ENCODE data around the gene PRDX5. TPM values are rescaled to one million over a fixed set of nuclear protein-coding genes. Genes with fewer than 3 reads are reported as not detected.
A peak's percentile ranks its signal among the peaks of the same experiment; 100 is the strongest.

PRDX5 gene
- polyA plus RNA-seq (2013, experiment 1 of 4) = 200 TPM
- polyA plus RNA-seq (2013, experiment 2 of 4) = 190 TPM
- polyA plus RNA-seq (2013, experiment 3 of 4) = 130 TPM
- polyA plus RNA-seq (2013, experiment 4 of 4) = 144 TPM

DNA sequence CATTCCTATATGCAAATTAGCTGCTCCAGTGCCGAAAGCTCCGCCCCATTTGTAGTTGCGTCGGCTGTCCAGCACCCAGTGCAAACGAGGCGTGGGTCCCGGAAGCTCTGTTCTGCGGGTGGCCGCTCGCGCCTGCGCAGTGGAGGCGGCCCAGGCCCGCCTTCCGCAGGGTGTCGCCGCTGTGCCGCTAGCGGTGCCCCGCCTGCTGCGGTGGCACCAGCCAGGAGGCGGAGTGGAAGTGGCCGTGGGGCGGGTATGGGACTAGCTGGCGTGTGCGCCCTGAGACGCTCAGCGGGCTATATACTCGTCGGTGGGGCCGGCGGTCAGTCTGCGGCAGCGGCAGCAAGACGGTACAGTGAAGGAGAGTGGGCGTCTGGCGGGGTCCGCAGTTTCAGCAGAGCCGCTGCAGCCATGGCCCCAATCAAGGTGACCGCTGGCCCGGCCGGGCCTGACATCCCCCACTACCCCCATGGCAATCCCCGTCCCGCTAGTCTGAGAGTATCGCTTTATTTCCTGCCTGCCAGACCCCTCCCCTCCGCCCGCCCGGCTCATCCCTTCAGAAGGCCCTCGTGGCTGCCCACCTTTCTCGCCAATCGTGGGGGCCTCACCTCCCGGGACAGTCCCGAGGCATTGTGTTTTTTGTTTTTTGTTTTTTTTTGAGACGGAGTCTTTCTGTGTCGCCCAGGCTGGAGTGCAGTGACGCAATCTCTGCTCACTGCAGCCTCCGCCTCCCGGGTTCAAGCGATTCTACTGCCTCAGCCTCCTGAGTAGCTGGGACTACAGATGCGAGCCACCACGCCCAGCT, at the start of gene PRDX5:
Gene PRDX5, plus strand, starts transcription at position 161 of the 805 bp plus-strand sequence. Its CDS starts 95 bp downstream, at position 256.
- peak within 1 kb of the TSS; percentile 95 for H3K27ac ChIP-seq (ENCODE audit: insufficient read depth, low read depth, low read length, poor library complexity, severe bottlenecking)
- H3K4me3 ChIP-seq (ENCODE audit: insufficient read depth, low read depth, low read length) = peak within 1 kb of the TSS; percentile 78
- 0 to 1% methylated on average over 61 of the region's 61 CpGs for WGBS, 2 experiments
- H3K4me1 ChIP-seq (ENCODE audit: control insufficient read depth, insufficient read depth, low read length) = peaks cover 8% of the 10 kb centered on the region
- H3K9me3 ChIP-seq (ENCODE audit: control insufficient read depth, low read length) = no peaks in the 10 kb centered on the region
- H3K36me3 ChIP-seq (ENCODE audit: control insufficient read depth, insufficient read depth, low read length) = peaks cover 2% of the 10 kb centered on the region
- no peaks in the 10 kb centered on the region for H3K27me3 ChIP-seq (ENCODE audit: control insufficient read depth, insufficient read depth, low read length, poor library complexity, severe bottlenecking)

DNA sequence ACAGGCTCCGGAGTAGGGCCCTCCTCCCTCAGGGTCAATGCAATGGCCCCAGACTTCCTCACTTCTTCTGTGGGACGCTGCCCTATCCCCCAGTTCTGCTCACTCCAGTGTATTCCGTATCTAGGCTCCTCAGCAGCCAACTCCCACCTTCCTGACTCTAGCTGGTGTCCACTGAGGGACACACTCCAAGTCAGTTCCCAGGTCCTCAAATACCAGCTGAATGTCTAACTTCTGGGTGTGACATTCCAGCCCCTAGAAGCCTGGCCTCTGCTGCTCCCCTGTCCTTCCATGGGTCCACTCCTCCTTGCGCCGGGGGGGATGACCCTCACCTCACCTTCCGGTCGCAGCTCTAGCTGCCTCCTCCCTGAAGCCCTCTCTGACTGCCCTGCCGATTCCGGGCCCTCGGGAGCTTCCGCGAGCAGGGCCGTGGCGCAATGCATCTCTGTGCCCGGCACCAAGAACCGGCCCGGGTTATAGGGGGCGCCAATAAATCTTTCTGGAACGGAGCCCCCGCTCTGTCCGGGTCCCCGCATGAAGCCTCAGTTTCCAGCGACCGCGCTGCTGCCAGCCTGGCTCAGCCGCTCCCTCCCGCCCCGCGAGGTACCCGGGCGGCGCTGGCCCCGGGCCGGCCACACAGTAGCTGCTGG, 48.9 kb upstream of the PRDX5 start:
- peak overlapping the region; percentile 90 for H3K27ac ChIP-seq (ENCODE audit: insufficient read depth, low read depth, low read length, poor library complexity, severe bottlenecking)
- H3K27me3 ChIP-seq (ENCODE audit: control insufficient read depth, insufficient read depth, low read length, poor library complexity, severe bottlenecking) = no peaks in the 10 kb centered on the region
- peak overlapping the region; percentile 95 for H3K4me3 ChIP-seq (ENCODE audit: insufficient read depth, low read depth, low read length)
- 4 to 5% methylated on average over 34 of the region's 34 CpGs for WGBS, 2 experiments
- H3K9me3 ChIP-seq (ENCODE audit: control insufficient read depth, low read length) = no peaks in the 10 kb centered on the region
- H3K4me1 ChIP-seq (ENCODE audit: control insufficient read depth, insufficient read depth, low read length) = peaks cover 4% of the 10 kb centered on the region
- peaks cover 3% of the 10 kb centered on the region for H3K36me3 ChIP-seq (ENCODE audit: control insufficient read depth, insufficient read depth, low read length)

DNA sequence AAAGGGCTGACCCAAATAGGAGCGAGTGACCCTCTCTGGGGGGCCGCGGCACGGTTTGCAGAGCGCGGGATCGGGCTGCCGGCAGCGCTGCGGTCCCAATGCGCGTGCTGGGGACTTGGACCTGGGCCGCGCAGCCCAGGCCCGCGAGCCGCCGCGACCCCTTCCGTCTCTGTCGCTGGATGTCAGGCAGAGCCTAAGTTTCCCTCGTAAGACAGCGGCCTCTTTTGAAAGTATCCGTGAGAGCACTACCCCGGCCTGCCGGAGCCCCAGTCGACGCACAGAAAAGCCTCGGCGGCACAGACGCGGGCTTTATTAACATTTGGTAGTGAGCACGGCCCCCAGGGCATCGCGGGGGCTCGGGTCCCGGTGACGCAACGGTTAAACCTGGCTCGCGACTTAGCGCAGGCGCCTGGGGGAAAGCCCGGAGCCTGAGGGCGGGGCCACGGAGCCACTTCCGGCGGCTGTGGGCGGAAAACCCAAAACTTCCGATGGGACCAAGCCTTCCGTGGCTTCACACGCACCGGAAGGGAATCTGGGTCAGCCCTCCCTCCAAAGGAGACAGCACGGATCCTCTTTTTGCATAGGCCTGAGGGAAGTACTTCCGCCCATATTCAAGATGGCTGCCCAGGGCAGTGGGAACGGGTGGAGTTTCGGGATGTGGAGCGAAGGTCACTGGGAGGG, 48.2 kb upstream of the PRDX5 start:
- Histone ChIP-seq H3K36me3 (ENCODE audit: control insufficient read depth, insufficient read depth, low read length) (peaks cover 3% of the 10 kb centered on the region), H3K9me3 (ENCODE audit: control insufficient read depth, low read length) (no peaks in the 10 kb centered on the region), H3K4me1 (ENCODE audit: control insufficient read depth, insufficient read depth, low read length) (peaks cover 4% of the 10 kb centered on the region), H3K4me3 (ENCODE audit: insufficient read depth, low read depth, low read length) (peak overlapping the region; percentile 95), H3K27ac (ENCODE audit: insufficient read depth, low read depth, low read length, poor library complexity, severe bottlenecking) (peak overlapping the region; percentile 97), H3K27me3 (ENCODE audit: control insufficient read depth, insufficient read depth, low read length, poor library complexity, severe bottlenecking) (no peaks in the 10 kb centered on the region)
- 0% methylated on average over 58 of the region's 58 CpGs for WGBS, 2 experiments

DNA sequence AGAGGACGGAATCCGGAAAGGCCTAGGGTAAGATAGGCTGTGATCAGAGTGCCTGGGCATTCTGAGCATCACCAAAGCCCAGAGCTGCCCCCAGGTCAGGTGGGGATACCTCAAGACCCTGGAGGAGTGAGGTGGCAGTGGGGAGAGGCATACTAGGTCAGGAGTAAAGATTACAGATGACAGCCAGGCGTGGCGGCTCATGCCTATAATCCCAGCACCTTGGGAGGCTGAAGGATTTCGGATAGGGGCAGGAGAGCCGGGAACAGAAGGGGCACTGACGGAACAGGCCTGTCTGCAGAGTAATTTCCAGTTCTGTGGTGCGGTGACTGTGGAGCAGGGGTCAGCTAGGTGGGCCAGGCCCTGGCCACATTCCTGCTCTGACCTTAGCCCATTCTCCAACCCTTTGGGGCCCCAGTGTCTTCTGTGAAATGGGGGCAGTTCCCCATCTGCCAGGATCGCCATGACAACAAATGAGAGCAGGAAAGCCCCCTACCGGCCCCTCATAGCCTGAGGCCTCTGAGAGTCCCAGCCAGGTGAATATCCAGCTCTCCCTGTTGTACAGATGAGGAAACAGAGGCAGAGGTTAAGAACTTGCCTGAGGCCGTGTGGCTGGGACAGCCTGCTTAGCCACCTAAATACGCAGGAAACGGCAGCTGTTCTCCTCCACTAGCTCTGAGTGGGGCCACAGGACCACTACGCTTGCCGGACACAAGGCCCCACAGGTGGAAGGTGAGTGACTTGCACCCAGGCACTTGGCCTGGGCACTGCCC, 42.7 kb upstream of the PRDX5 start:
- no peaks in the 10 kb centered on the region for H3K9me3 ChIP-seq (ENCODE audit: control insufficient read depth, low read length)
- H3K4me1 ChIP-seq (ENCODE audit: control insufficient read depth, insufficient read depth, low read length) = peaks cover 3% of the 10 kb centered on the region
- H3K27ac ChIP-seq (ENCODE audit: insufficient read depth, low read depth, low read length, poor library complexity, severe bottlenecking) = no peak overlapping the region
- no peak overlapping the region for H3K4me3 ChIP-seq (ENCODE audit: insufficient read depth, low read depth, low read length)
- 91% methylated on average over 15 of the region's 15 CpGs for WGBS, 2 experiments
- H3K27me3 ChIP-seq (ENCODE audit: control insufficient read depth, insufficient read depth, low read length, poor library complexity, severe bottlenecking) = no peaks in the 10 kb centered on the region
- peaks cover 6% of the 10 kb centered on the region for H3K36me3 ChIP-seq (ENCODE audit: control insufficient read depth, insufficient read depth, low read length)

GRCh38 chr11:64275841-64276240, 42.1 kb upstream of the PRDX5 start:
- H3K27ac ChIP-seq (ENCODE audit: insufficient read depth, low read depth, low read length, poor library complexity, severe bottlenecking) = no peak overlapping the region
- 89 to 97% methylated on average over 1 of the region's 2 CpGs for WGBS, 2 experiments
- peaks cover 6% of the 10 kb centered on the region for H3K36me3 ChIP-seq (ENCODE audit: control insufficient read depth, insufficient read depth, low read length)
- no peaks in the 10 kb centered on the region for H3K9me3 ChIP-seq (ENCODE audit: control insufficient read depth, low read length)
- no peak overlapping the region for H3K4me3 ChIP-seq (ENCODE audit: insufficient read depth, low read depth, low read length)
- H3K4me1 ChIP-seq (ENCODE audit: control insufficient read depth, insufficient read depth, low read length) = peaks cover 3% of the 10 kb centered on the region
- no peaks in the 10 kb centered on the region for H3K27me3 ChIP-seq (ENCODE audit: control insufficient read depth, insufficient read depth, low read length, poor library complexity, severe bottlenecking)

GRCh38 chr11:64276653-64277431, 41.1 kb upstream of the PRDX5 start:
- Histone ChIP-seq H3K27me3 (ENCODE audit: control insufficient read depth, insufficient read depth, low read length, poor library complexity, severe bottlenecking) (no peaks in the 10 kb centered on the region), H3K27ac (ENCODE audit: insufficient read depth, low read depth, low read length, poor library complexity, severe bottlenecking) (no peak overlapping the region), H3K4me1 (ENCODE audit: control insufficient read depth, insufficient read depth, low read length) (peaks cover 3% of the 10 kb centered on the region), H3K4me3 (ENCODE audit: insufficient read depth, low read depth, low read length) (no peak overlapping the region), H3K9me3 (ENCODE audit: control insufficient read depth, low read length) (no peaks in the 10 kb centered on the region), H3K36me3 (ENCODE audit: control insufficient read depth, insufficient read depth, low read length) (peaks cover 6% of the 10 kb centered on the region)
- 95 to 96% methylated on average over 17 of the region's 17 CpGs for WGBS, 2 experiments

DNA sequence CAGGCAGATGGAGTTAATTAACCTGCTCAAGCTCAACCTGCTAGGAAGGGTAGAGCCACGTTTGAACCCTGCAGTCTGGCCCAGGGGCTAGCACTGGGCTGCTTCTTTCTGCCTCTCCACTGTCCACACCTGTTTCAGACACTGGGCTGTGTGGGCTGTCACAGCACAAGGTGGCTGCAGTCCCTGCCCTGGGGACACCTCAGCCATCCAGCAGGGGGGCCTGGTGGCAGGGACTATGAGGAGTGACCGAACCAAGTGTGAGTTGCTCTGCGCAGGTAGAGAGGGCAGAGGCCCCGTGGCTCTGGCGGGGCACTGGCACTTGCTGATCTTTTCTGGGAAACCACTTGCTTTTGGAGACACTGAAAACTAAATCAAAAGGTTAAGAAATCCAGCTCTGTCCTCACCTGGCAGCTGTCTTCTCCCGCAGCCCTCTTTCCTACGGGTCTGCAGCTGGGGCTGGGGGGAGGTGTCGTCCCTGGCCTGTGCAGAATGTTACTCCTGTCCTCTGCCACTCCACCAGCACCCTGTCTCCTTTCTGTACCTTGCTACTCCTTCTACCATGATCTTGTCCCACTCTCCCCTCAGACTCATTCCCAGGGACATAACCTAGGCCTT, 39.2 kb upstream of the PRDX5 start:
- no peaks in the 10 kb centered on the region for H3K27me3 ChIP-seq (ENCODE audit: control insufficient read depth, insufficient read depth, low read length, poor library complexity, severe bottlenecking)
- H3K9me3 ChIP-seq (ENCODE audit: control insufficient read depth, low read length) = no peaks in the 10 kb centered on the region
- peaks cover 3% of the 10 kb centered on the region for H3K4me1 ChIP-seq (ENCODE audit: control insufficient read depth, insufficient read depth, low read length)
- WGBS, 2 experiments = 84 to 86% methylated on average over 8 of the region's 8 CpGs
- peaks cover 6% of the 10 kb centered on the region for H3K36me3 ChIP-seq (ENCODE audit: control insufficient read depth, insufficient read depth, low read length)
- H3K4me3 ChIP-seq (ENCODE audit: insufficient read depth, low read depth, low read length) = no peak overlapping the region
- H3K27ac ChIP-seq (ENCODE audit: insufficient read depth, low read depth, low read length, poor library complexity, severe bottlenecking) = no peak overlapping the region

DNA sequence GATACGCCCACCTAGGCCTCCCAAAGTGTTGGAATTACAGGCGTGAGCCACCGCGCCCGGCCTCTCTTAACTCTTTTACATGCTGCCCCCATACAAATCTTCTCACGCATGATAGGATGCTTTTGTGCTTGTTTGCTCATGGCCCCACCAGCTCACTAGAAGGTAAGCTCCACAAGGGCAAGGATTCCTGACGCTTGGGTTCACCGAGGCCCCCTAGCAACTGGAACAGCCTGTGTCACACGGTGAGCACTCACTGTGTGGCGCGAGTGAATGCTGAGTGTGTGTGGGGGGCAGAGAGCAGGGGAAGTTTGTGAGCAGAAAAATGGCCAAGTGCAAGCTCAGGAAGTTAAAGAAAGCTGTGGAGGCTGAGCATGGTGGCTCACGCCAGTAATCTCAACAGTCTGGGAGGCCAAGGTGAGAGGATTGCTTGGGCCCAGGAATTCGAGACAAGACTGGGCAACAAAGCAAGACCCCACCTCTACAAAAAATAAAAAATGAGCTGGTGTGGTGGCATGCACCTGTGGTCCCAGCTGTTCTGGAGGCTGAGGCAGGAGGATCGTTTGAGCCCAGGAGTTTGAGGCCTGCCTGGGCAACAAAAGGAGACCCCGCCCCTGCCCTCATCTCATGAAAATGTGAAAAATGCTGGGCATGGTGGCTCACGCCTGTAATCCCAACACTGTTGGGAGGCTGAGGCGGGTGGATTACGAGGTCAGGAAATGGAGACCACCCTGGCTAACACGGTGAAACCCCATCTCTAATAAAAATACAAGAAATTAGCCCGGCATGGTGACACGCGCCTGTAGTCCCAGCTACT, 35.8 kb upstream of the PRDX5 start:
- no peaks in the 10 kb centered on the region for H3K27me3 ChIP-seq (ENCODE audit: control insufficient read depth, insufficient read depth, low read length, poor library complexity, severe bottlenecking)
- no peak overlapping the region for H3K4me3 ChIP-seq (ENCODE audit: insufficient read depth, low read depth, low read length)
- peaks cover 4% of the 10 kb centered on the region for H3K4me1 ChIP-seq (ENCODE audit: control insufficient read depth, insufficient read depth, low read length)
- WGBS, 2 experiments = 95% methylated on average over 22 of the region's 22 CpGs
- H3K9me3 ChIP-seq (ENCODE audit: control insufficient read depth, low read length) = no peaks in the 10 kb centered on the region
- no peak overlapping the region for H3K27ac ChIP-seq (ENCODE audit: insufficient read depth, low read depth, low read length, poor library complexity, severe bottlenecking)
- H3K36me3 ChIP-seq (ENCODE audit: control insufficient read depth, insufficient read depth, low read length) = no peaks in the 10 kb centered on the region

All from ectodermal cell (in vitro differentiated cells).